ENCODE results near the gene APBA1. TPM values are rescaled to one million over a fixed set of nuclear protein-coding genes. Genes with fewer than 3 reads are reported as not detected.

Gene APBA1
- total and polyA plus RNA-seq, 2 donors (not counting 3 experiments of a cell fraction or from before 2014, with no cell fraction given) = 6.1 to 11.3 TPM

GRCh38 chr9:69433392-69433791, 238.8 kb downstream of the APBA1 start:
- no TSS peak for BruUV-seq (replicated peaks)
- CTCF ChIA-PET = no interaction called here
- intact Hi-C loops (cut with micrococcal nuclease) = no loop called here

GRCh38 chr9:69432623-69433022, 239.5 kb downstream of the APBA1 start:
- ChIA-PET POLR2A (no interaction called here), CTCF (interaction anchor here (0.7 kb wide), 1 partner anchor 10 kb away, joined by 3 read pairs; no protein-coding TSS in a partner anchor)

More at GRCh38 chr9:69433392-69433791, 238.8 kb downstream of the APBA1 start:
- no peaks in the 10 kb centered on the region for H3K79me2 ChIP-seq (ENCODE audit: control insufficient read depth, insufficient read depth, low read length)
- DNase-seq (ENCODE audit: low read depth, low spot score) (no peak), FAIRE-seq (no peak)
- H3K9ac ChIP-seq (replicated peaks; ENCODE audit: extremely low read depth, insufficient read depth, low read length) = no peak overlapping the region
- H3K4me1 ChIP-seq (ENCODE audit: control insufficient read depth, extremely low read depth, insufficient read depth, low read length) = no peaks in the 10 kb centered on the region
- no peak for TF ChIP-seq GATA2 (IDR thresholded peaks at IDR 0.05; ENCODE audit: insufficient read depth, insufficient read length, low read depth, low read length)
- TF ChIP-seq CTCF (IDR thresholded peaks at IDR 0.05; ENCODE audit: extremely low read depth in 1 of 2, insufficient read depth in 1 of 2, low read depth in 1 of 2, low read length in 2 of 2) = no peak
- no peak for TF ChIP-seq EZH2 (IDR thresholded peaks at IDR 0.05; ENCODE audit: borderline replicate concordance, low read depth, low read length, severe bottlenecking)
- H4K20me1 ChIP-seq (replicated peaks; ENCODE audit: control insufficient read depth, extremely low read depth, insufficient read depth, low read length) = no peaks in the 10 kb centered on the region
- H3K9me3 ChIP-seq (replicated peaks; ENCODE audit: control insufficient read depth, insufficient read depth, low read length) = no peaks in the 10 kb centered on the region
- no peak overlapping the region for H2AFZ ChIP-seq (ENCODE audit: low read depth, low read length)
- H3K36me3 ChIP-seq (ENCODE audit: control insufficient read depth in 2 of 2, extremely low read depth in 1 of 2, insufficient read depth in 2 of 2, low read length in 2 of 2) = peaks cover 0 to 2% of the 10 kb centered on the region in 2 experiments
- no peaks in the 10 kb centered on the region for H3K27me3 ChIP-seq (ENCODE audit: control insufficient read depth in 2 of 2, insufficient read depth in 2 of 2, low read length in 2 of 2)
- H3K27ac ChIP-seq (ENCODE audit: insufficient read depth, low read depth, low read length) = no peak overlapping the region
- no peak overlapping the region for H3K4me3 ChIP-seq (replicated peaks in 1 of 3; ENCODE audit: insufficient read depth in 1 of 3, low read depth in 1 of 3, low read length in 3 of 3)
- H3K9me1 ChIP-seq (replicated peaks; ENCODE audit: control insufficient read depth, extremely low read depth, insufficient read depth, low read length) = no peaks in the 10 kb centered on the region
- dilution Hi-C loops (cut with MboI; ENCODE audit: extremely low pct_ligation_motif_present, low sequenced_read_pairs) = no loop called here
- POLR2A ChIA-PET = no interaction called here
- no peak overlapping the region for H3K4me2 ChIP-seq (ENCODE audit: insufficient read depth, low read length)

More at GRCh38 chr9:69432623-69433022, 239.5 kb downstream of the APBA1 start:
- no peak for FAIRE-seq
- no TSS peak for BruUV-seq (replicated peaks)
- no peak for TF ChIP-seq EZH2 (IDR thresholded peaks at IDR 0.05; ENCODE audit: borderline replicate concordance, low read depth, low read length, severe bottlenecking)
- no peak for TF ChIP-seq CTCF (IDR thresholded peaks at IDR 0.05; ENCODE audit: extremely low read depth in 1 of 2, insufficient read depth in 1 of 2, low read depth in 1 of 2, low read length in 2 of 2)
- TF ChIP-seq POLR2AphosphoS5 (IDR thresholded peaks at IDR 0.05; ENCODE audit: insufficient read depth, low read depth, low read length) = no peak
- TF ChIP-seq MAX (IDR thresholded peaks at IDR 0.05; ENCODE audit: insufficient read depth, insufficient read length) = no peak
- no peak for TF ChIP-seq GATA2 (IDR thresholded peaks at IDR 0.05; ENCODE audit: insufficient read depth, insufficient read length, low read depth, low read length)
- no peak for TF ChIP-seq MYC (IDR thresholded peaks at IDR 0.05; ENCODE audit: low read depth, low read length)
- no peak for TF ChIP-seq JUN (IDR thresholded peaks at IDR 0.05; ENCODE audit: borderline replicate concordance, insufficient read depth, insufficient read length, low read depth)
- Histone ChIP-seq H3K4me3 (replicated peaks in 1 of 3; ENCODE audit: insufficient read depth in 1 of 3, low read depth in 1 of 3, low read length in 3 of 3) (no peak overlapping the region), H4K20me1 (replicated peaks; ENCODE audit: control insufficient read depth, extremely low read depth, insufficient read depth, low read length) (no peaks in the 10 kb centered on the region), H3K4me1 (ENCODE audit: control insufficient read depth, extremely low read depth, insufficient read depth, low read length) (no peaks in the 10 kb centered on the region), H3K9me3 (replicated peaks; ENCODE audit: control insufficient read depth, insufficient read depth, low read length) (no peaks in the 10 kb centered on the region), H3K27ac (ENCODE audit: insufficient read depth, low read depth, low read length) (no peak overlapping the region), H3K9me1 (replicated peaks; ENCODE audit: control insufficient read depth, extremely low read depth, insufficient read depth, low read length) (no peaks in the 10 kb centered on the region), H3K27me3 (ENCODE audit: control insufficient read depth in 2 of 2, insufficient read depth in 2 of 2, low read length in 2 of 2) (no peaks in the 10 kb centered on the region), H2AFZ (ENCODE audit: low read depth, low read length) (no peak overlapping the region), H3K4me2 (ENCODE audit: insufficient read depth, low read length) (no peak overlapping the region), H3K79me2 (ENCODE audit: control insufficient read depth, insufficient read depth, low read length) (no peaks in the 10 kb centered on the region), H3K9ac (replicated peaks; ENCODE audit: extremely low read depth, insufficient read depth, low read length) (no peak overlapping the region), H3K36me3 (ENCODE audit: control insufficient read depth in 2 of 2, extremely low read depth in 1 of 2, insufficient read depth in 2 of 2, low read length in 2 of 2) (peaks cover 0 to 2% of the 10 kb centered on the region in 2 experiments)
- intact Hi-C loops (cut with micrococcal nuclease) = no loop called here
- dilution Hi-C loops (cut with MboI; ENCODE audit: extremely low pct_ligation_motif_present, low sequenced_read_pairs) = no loop called here
- no peak for DNase-seq (ENCODE audit: low read depth, low spot score)
